Measurements from ENCODE around the gene TMX4. TPM values are rescaled to one million over a fixed set of nuclear protein-coding genes. Genes with fewer than 3 reads are reported as not detected.

TMX4 gene
- total RNA-seq, 4 donors from 2014 or later = 9.1 to 26.5 (median 12.0) TPM

DNA sequence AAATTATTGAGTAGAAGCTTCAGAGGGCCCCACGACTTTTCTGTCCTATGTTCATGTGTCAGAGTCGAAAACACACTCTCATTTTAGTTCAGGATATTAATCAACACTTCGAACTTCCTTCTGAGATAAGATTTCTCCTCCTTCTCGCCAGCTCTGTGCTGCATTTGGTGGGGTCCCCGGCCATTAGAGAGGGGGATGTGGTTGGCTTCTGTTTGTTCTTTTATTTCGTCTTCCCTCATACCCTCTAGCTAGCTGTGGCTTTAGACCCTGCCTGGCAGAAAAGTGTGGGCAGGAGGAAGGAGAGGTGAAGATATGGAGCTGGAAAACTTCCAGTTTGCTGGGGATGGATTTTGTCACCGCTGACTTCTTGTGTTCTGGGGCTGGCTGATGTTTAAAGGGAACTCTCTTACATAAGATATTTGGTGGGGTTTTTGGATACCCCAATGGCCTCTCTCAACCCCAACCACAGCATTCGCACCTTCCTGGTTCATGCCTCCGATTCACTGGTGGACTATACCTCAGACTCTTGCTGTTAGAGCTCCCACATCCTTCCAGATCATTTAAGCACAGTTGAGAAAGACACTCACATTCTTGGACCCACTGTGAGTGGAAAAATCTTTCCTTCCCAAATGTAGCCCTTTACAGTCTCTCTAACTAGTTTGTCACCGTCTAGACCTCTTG is 30.7 kb upstream of the TMX4 start:
- no peaks in the 10 kb centered on the region for H3K27me3 ChIP-seq
- H3K4me3 ChIP-seq = no peak overlapping the region
- WGBS, 2 donors = 60 to 73% methylated on average over 10 of the region's 10 CpGs
- no peak for DNase-seq
- no peaks in the 10 kb centered on the region for H3K36me3 ChIP-seq
- H3K27ac ChIP-seq = no peak overlapping the region
- TF ChIP-seq, protein P1, sequence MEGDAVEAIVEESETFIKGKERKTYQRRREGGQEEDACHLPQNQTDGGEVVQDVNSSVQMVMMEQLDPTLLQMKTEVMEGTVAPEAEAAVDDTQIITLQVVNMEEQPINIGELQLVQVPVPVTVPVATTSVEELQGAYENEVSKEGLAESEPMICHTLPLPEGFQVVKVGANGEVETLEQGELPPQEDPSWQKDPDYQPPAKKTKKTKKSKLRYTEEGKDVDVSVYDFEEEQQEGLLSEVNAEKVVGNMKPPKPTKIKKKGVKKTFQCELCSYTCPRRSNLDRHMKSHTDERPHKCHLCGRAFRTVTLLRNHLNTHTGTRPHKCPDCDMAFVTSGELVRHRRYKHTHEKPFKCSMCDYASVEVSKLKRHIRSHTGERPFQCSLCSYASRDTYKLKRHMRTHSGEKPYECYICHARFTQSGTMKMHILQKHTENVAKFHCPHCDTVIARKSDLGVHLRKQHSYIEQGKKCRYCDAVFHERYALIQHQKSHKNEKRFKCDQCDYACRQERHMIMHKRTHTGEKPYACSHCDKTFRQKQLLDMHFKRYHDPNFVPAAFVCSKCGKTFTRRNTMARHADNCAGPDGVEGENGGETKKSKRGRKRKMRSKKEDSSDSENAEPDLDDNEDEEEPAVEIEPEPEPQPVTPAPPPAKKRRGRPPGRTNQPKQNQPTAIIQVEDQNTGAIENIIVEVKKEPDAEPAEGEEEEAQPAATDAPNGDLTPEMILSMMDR (IDR thresholded peaks at IDR 0.05) = no peak
- intact Hi-C loops (cut with DNase I) = no loop called here
- H3K9me3 ChIP-seq = no peaks in the 10 kb centered on the region
- H3K4me1 ChIP-seq = no peaks in the 10 kb centered on the region

DNA sequence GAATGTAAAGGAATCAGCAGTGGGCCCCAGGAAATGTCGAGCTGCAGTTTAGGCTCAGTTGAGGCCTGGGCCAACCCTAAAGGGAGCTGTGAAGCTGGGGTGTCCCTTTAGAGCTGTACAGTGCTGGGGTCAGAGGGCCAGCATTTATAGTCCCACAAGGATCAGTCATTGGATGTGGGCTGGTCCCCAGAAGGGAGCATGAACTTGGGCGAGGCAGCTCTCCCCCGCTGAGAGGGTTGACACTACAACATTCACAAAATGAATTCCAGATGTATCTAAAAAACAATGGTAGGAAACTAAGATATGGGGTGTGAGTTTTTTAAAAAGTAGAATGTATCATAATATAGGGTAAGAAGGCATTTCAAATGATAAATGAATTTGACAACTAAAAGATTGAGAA is 29.7 kb upstream of the TMX4 start:
- H3K4me1 ChIP-seq = no peaks in the 10 kb centered on the region
- H3K9me3 ChIP-seq = no peaks in the 10 kb centered on the region
- 80 to 87% methylated on average over 3 of the region's 3 CpGs for WGBS, 2 donors
- H3K27ac ChIP-seq = no peak overlapping the region
- no peak for DNase-seq
- H3K27me3 ChIP-seq = no peaks in the 10 kb centered on the region
- no peak for TF ChIP-seq POLR2A (IDR thresholded peaks at IDR 0.05)
- TF ChIP-seq, protein P1 (IDR thresholded peaks at IDR 0.05) = no peak
- intact Hi-C loops (cut with DNase I) = no loop called here
- no peak overlapping the region for H3K4me3 ChIP-seq
- no peaks in the 10 kb centered on the region for H3K36me3 ChIP-seq

DNA sequence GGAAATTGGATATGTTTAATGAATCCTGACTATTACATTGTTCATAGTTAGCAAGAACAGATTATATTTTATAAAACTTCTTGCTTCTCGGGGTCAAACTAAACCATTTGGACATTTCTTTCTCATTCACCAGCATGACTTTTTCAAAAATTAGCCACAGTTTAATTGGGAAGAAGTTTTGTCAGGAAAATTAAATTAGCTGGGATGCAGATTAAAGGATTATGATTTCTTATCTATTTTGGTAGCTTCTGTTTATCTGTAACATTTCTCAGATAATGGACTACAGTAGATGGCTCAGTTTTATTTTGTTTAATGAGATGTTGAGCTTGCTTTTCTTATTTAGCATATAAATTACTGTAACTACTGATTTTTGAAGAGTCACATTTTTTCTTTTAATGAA is 26.4 kb upstream of the TMX4 start:
- Histone ChIP-seq H3K36me3 (no peaks in the 10 kb centered on the region), H3K4me3 (no peak overlapping the region), H3K9me3 (no peaks in the 10 kb centered on the region), H3K4me1 (no peaks in the 10 kb centered on the region), H3K27ac (no peak overlapping the region), H3K27me3 (no peaks in the 10 kb centered on the region)
- no peak for DNase-seq
- intact Hi-C loops (cut with DNase I) = no loop called here
- WGBS, 2 donors = 65 to 72% methylated on average over 1 of the region's 1 CpG
- TF ChIP-seq, protein P1 (IDR thresholded peaks at IDR 0.05) = no peak
- no peak for TF ChIP-seq POLR2A (IDR thresholded peaks at IDR 0.05)

DNA sequence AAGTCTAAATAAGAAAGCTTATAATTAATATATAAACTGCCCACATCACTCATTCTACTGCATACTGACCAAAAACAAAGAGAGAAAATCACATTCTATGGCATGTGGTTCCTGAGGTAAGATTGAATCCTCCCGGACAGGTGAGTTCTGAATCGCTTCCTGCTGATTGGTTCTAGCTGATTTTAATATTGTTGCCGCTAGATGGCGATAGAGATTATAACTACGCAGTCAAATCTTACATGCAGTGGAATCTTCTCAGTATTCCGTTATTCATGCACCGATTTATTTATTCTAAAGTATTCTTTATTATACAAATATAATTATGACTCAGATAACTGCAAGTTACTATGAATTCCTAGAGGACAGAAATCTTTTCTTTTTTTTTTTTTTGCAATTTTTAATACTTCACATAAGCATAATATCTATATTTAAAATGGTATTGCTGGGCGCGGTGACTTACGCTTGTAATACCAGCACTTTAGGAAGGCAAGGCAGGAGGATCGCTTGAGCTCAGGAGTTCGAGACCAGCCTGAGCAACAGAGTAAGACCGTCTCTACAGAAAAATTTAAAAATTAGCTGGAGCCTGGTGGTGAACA is 24.2 kb upstream of the TMX4 start:
- Histone ChIP-seq H3K27ac (no peak overlapping the region), H3K4me3 (no peak overlapping the region), H3K27me3 (no peaks in the 10 kb centered on the region), H3K36me3 (no peaks in the 10 kb centered on the region), H3K9me3 (no peaks in the 10 kb centered on the region), H3K4me1 (no peaks in the 10 kb centered on the region)
- 27 to 36% methylated on average over 13 of the region's 13 CpGs for WGBS, 2 donors
- TF ChIP-seq, protein P1 (IDR thresholded peaks at IDR 0.05) = peak; percentile 40 to 71 (median 68)
- TF ChIP-seq POLR2A (IDR thresholded peaks at IDR 0.05) = no peak
- no peak for DNase-seq
- intact Hi-C loops (cut with DNase I) = loop anchor here (5.0 kb wide), 1 partner anchor 679 kb away; no protein-coding TSS in a partner anchor

DNA sequence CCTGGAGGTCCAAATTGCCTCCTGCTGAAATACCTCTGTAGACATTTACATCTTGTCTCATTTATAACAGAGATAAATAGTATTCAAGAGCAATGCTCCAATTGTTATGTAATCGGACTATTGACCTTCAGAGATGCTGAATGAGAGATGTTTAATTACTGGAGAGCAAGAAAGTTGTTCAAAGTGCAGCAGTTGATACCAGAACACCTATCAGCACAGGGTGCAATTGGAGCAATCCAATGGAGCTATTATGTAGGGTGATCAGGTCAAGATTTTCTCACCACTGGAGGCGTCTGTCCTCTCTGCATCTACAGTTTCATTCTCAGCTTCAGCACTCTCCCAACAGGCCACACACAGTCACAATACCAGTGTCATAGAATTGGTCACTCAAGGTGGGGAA is 19.5 kb upstream of the TMX4 start:
- 75 to 77% methylated on average over 2 of the region's 2 CpGs for WGBS, 2 donors
- no peak for DNase-seq
- intact Hi-C loops (cut with DNase I) = no loop called here
- Histone ChIP-seq H3K36me3 (no peaks in the 10 kb centered on the region), H3K27me3 (no peaks in the 10 kb centered on the region), H3K9me3 (no peaks in the 10 kb centered on the region), H3K4me3 (no peak overlapping the region), H3K4me1 (no peaks in the 10 kb centered on the region), H3K27ac (no peak overlapping the region)
- no peak for TF ChIP-seq POLR2A (IDR thresholded peaks at IDR 0.05)
- TF ChIP-seq, protein P1 (IDR thresholded peaks at IDR 0.05) = no peak
